ENCODE measurements around the gene TMEM126B. TPM values are rescaled to one million over a fixed set of nuclear protein-coding genes. Genes with fewer than 3 reads are reported as not detected.

Gene TMEM126B
- total and polyA plus RNA-seq, 10 of the 15 experiments (the other 5 are each of a cell fraction or from before 2014, with no cell fraction given), result 36.9 to 117 (median 70.3) TPM

- in situ Hi-C loops (cut with MboI) (loop anchor here (10.0 to 25.0 kb wide), 3 partner anchors 797 to 1230 kb away; partner anchors contain the start of gene PRSS23), intact Hi-C loops (cut with micrococcal nuclease; ENCODE audit: unreplicated experiment) (no loop called here)
- CTCF ChIA-PET, result no interaction called here
- TF ChIP-seq CUX1 (IDR thresholded peaks at IDR 0.05; ENCODE audit: insufficient replicate concordance, low read depth, low read length) (peak; percentile 24), CEBPZ (IDR thresholded peaks at IDR 0.05; ENCODE audit: low read depth, low read length) (no peak), SPI1 (IDR thresholded peaks at IDR 0.05; ENCODE audit: borderline replicate concordance, insufficient read depth, low read depth, low read length) (peak; percentile 61; the same call in 1 of the 2 replicates), JUNB (IDR thresholded peaks at IDR 0.05) (no peak), BCL11A (IDR thresholded peaks at IDR 0.05; ENCODE audit: low read depth, low read length) (no peak)
- no TSS peak for BruUV-seq (replicated peaks)
- SMC1A ChIA-PET (ENCODE audit: uncharacterized antibody, unreplicated experiment), result no interaction called here
- Histone ChIP-seq H2AFZ (ENCODE audit: control insufficient read depth, low read depth, low read length) (no peak overlapping the region), H3K9me3 (replicated peaks; ENCODE audit: control insufficient read depth, insufficient read depth, low read length) (no peaks in the 10 kb centered on the region), H3K36me3 (ENCODE audit: control insufficient read depth in 2 of 2, insufficient read depth in 2 of 2, low read length in 1 of 2) (no peaks in the 10 kb centered on the region), H3K4me2 (ENCODE audit: control insufficient read depth, insufficient read depth) (no peak overlapping the region), H3K4me3 (no peak overlapping the region), H3K27me3 (replicated peaks in 1 of 2; ENCODE audit: control insufficient read depth in 2 of 2, insufficient read depth in 2 of 2, low read length in 1 of 2) (no peaks in the 10 kb centered on the region), H3K9ac (ENCODE audit: control insufficient read depth, insufficient read depth, low read length) (no peak overlapping the region), H3K79me2 (ENCODE audit: control insufficient read depth, insufficient read depth, low read length) (no peaks in the 10 kb centered on the region), H3K4me1 (ENCODE audit: control insufficient read depth, insufficient read depth, low read length) (no peaks in the 10 kb centered on the region), H4K20me1 (ENCODE audit: control insufficient read depth, insufficient read depth) (no peaks in the 10 kb centered on the region), H3K27ac (ENCODE audit: control insufficient read depth, insufficient read depth) (no peak overlapping the region)
- WGBS (ENCODE audit: insufficient coverage, insufficient replicate concordance, low lambda C conversion rate, missing lambda C conversion rate), result 0% methylated on average over 2 of the region's 2 CpGs
- ATAC-seq, result peak; percentile 68
- no peak for DNase-seq (ENCODE audit: low read depth, low spot score)
- RAD21 ChIA-PET (ENCODE audit: unreplicated experiment), result no interaction called here
- no peak for FAIRE-seq
- POLR2A ChIA-PET, result no interaction called here
Observed at GRCh38 chr11:85582111-85582510, 46.3 kb upstream of the TMEM126B start.

Data from GM12878 (cell line).